Measurements from ENCODE around the gene BMPR1B.

Gene BMPR1B

GRCh38 chr4:94968493-94968892, 210.7 kb downstream of the BMPR1B start:
- DNase-seq = no peak

- no peak for DNase-seq
Observed at GRCh38 chr4:94970650-94971049, 212.9 kb downstream of the BMPR1B start.

- DNase-seq = no peak
Observed at GRCh38 chr4:94974773-94975172, 217.0 kb downstream of the BMPR1B start.

- DNase-seq = no peak
Observed at GRCh38 chr4:94976371-94977011, 218.7 kb downstream of the BMPR1B start.

- DNase-seq = no peak
Observed at GRCh38 chr4:94978904-94979303, 221.1 kb downstream of the BMPR1B start.

- no peak for DNase-seq
Observed at GRCh38 chr4:94979621-94980020, 221.9 kb downstream of the BMPR1B start.

GRCh38 chr4:94995684-94996394, 238.1 kb downstream of the BMPR1B start:
- DNase-seq = no peak

GRCh38 chr4:95000076-95000648, 242.4 kb downstream of the BMPR1B start:
- DNase-seq = no peak

GRCh38 chr4:95004912-95005311, 247.2 kb downstream of the BMPR1B start:
- DNase-seq = no peak

- DNase-seq = no peak
Observed at GRCh38 chr4:95007998-95008397, 250.2 kb downstream of the BMPR1B start.

GRCh38 chr4:95013236-95013635, 255.5 kb downstream of the BMPR1B start:
- no peak for DNase-seq

GRCh38 chr4:95014068-95014467, 256.3 kb downstream of the BMPR1B start:
- DNase-seq = no peak

- no peak for DNase-seq
Observed at GRCh38 chr4:95017305-95018064, 259.7 kb downstream of the BMPR1B start.

GRCh38 chr4:95018785-95019184, 261.0 kb downstream of the BMPR1B start:
- DNase-seq = no peak

- DNase-seq = no peak
Observed at GRCh38 chr4:95020521-95020920, 262.8 kb downstream of the BMPR1B start.

GRCh38 chr4:95021099-95021498, 263.3 kb downstream of the BMPR1B start:
- no peak for DNase-seq

GRCh38 chr4:95023110-95023509, 265.4 kb downstream of the BMPR1B start:
- no peak for DNase-seq

GRCh38 chr4:95027905-95028618, 270.3 kb downstream of the BMPR1B start:
- DNase-seq = no peak

GRCh38 chr4:95038791-95039190, 281.0 kb downstream of the BMPR1B start:
- DNase-seq = no peak

GRCh38 chr4:95044324-95044837, 286.6 kb downstream of the BMPR1B start:
- DNase-seq = no peak

GRCh38 chr4:95045429-95045828, 287.7 kb downstream of the BMPR1B start:
- no peak for DNase-seq

GRCh38 chr4:95048296-95048695, 290.5 kb downstream of the BMPR1B start:
- no peak for DNase-seq

Data from cerebellar nuclear complex (tissue), 1 donor.